Psoas muscle (tissue), 8 donors: ENCODE data around the gene HOXC12. TPM values are rescaled to one million over a fixed set of nuclear protein-coding genes. Genes with fewer than 3 reads are reported as not detected.

ENCODE experiments used
- ATAC-seq, 4 donors: fragments of 200-7000 bp; cut with Tn5 transposase; one replicate each; pipeline ENCODE4 v1.9.1; 2020; ENCODE audit warnings: moderate library complexity in 3 of 4, mild to moderate bottlenecking in 2 of 4
- DNase-seq, 2 donors: peaks; one replicate each; pipeline ENCODE4 v3.0.0-alpha.2; 2020
- H3K27ac ChIP-seq: fragments of 200-600 bp; one replicate; pipeline ENCODE4 v1.8.0; 2022
- H3K27me3 ChIP-seq, 3 donors: fragments of 200-600 bp in 1 of 3; one replicate each; pipeline versions ENCODE4 v1.6.1 to v1.8.0; 2013 to 2022; ENCODE audit warnings: low read length in 2 of 3, mild to moderate bottlenecking in 2 of 3, moderate library complexity in 1 of 3; ENCODE audit not compliant: insufficient read depth in 3 of 3
- H3K36me3 ChIP-seq, 2 donors: fragments of 200-600 bp in 1 of 2; one replicate each; pipeline versions ENCODE4 v1.6.1 to v1.8.0; 2013 to 2022; ENCODE audit warnings: low read depth in 1 of 2, mild to moderate bottlenecking in 1 of 2, moderate library complexity in 1 of 2; ENCODE audit not compliant: insufficient read depth in 1 of 2
- H3K4me1 ChIP-seq: fragments of 200-600 bp; one replicate; pipeline ENCODE4 v1.8.0; 2022
- H3K4me3 ChIP-seq: fragments of 200-600 bp; one replicate; pipeline ENCODE4 v1.8.0; 2022; ENCODE audit warnings: mild to moderate bottlenecking
- H3K9me3 ChIP-seq: fragments of 200-600 bp; one replicate; pipeline ENCODE4 v1.8.0; 2022
- CTCF ChIP-seq: fragments of 200-600 bp; IDR thresholded peaks from one replicate; pipeline ENCODE4 v1.8.0; 2022; ENCODE audit warnings: antibody characterized with exemption
- WGBS, 3 donors: extraction: QIAGEN DNeasy Blood & Tissue Kit; methylation state at CpG; one replicate each; pipeline versions ENCODE4 v1.1.6 to v1.1.7; 2013; 5-methylcytosine and 5-hydroxymethylcytosine counted together
- intact Hi-C, 2 donors: fragments of 100-400 bp; cut with DNase I; formaldehyde crosslinking; loops; one replicate each; pipeline versions ENCODE4 v1.11.0 to v1.14.2; 2022
- polyA plus RNA-seq, 3 donors: library from polyadenylated mRNA; stranded (reverse); fragments of 200-250 nt; gene quantifications; one replicate each; pipeline ENCODE4 v1.2.3, GENCODE V29; 2013
- total RNA-seq, 4 donors: library from RNA; stranded (reverse); fragmentation: NEBNext Ultra II Directional in 2 of 4; extraction: Animal tissue kit (Norgen Biotek cat#: 25700) in 2 of 4; gene quantifications; one replicate each; pipeline versions ENCODE4 v1.2.1 to v1.2.4, GENCODE V29; 2021 to 2023
- donor health status: healthy with polysubstance abuse.
- donor health status: DM: no; HTN: no; CAD: no; lungs with moderate emphysema.
- donor health status: Bipolar disorder and iron deficiency.
- donor health status: healthy.
- donor health status: DM: yes; HTN: yes; CAD: no.
- donor health status: DM: no; HTN: no; CAD: no.
- donor health status: DM: no; HTN: no; CAD: no.
- donor health status: DM: yes; HTN: yes; CAD: no.

Gene HOXC12
- total and polyA plus RNA-seq, 7 donors = under 0.01 to 0.01 TPM; not detected in 5

GRCh38 chr12:53973236-53974042 lies 18.7 kb downstream of the HOXC12 start:
- Histone ChIP-seq H3K4me1 (peaks cover 5% of the 10 kb centered on the region), H3K27ac (peak overlapping the region; percentile 71), H3K27me3 (peaks cover 0 to 75% (median 27%) of the 10 kb centered on the region in 3 donors), H3K9me3 (no peaks in the 10 kb centered on the region), H3K4me3 (peak overlapping the region; percentile 69), H3K36me3 (no peaks in the 10 kb centered on the region)
- intact Hi-C loops = no loop called here
- WGBS, 3 donors = 2 to 3% (median 3%) methylated on average over 67 to 71 of the region's 71 CpGs
- DNase-seq (peak in 1 of 2 donors; percentile 73), ATAC-seq (peak in 3 of 4 donors; percentile 53 to 65 (median 59))
- TF ChIP-seq CTCF = no peak

- DNase-seq = peak in 1 of 2 donors; percentile 83
- H3K27ac ChIP-seq = peak within 1 kb of the TSS; percentile 71
- H3K4me3 ChIP-seq = peak within 1 kb of the TSS; percentile 69
- H3K9me3 ChIP-seq = no peaks in the 10 kb centered on the region
- peaks cover 0 to 75% (median 31%) of the 10 kb centered on the region in 3 donors for H3K27me3 ChIP-seq
- no peak for TF ChIP-seq CTCF
- intact Hi-C loops = no loop called here
- H3K36me3 ChIP-seq = no peaks in the 10 kb centered on the region
- ATAC-seq = peak; percentile 32 to 65 (median 52)
- peaks cover 5% of the 10 kb centered on the region for H3K4me1 ChIP-seq
- WGBS, 3 donors = 0 to 2% (median 1%) methylated on average over 41 to 63 of the region's 63 CpGs
Measured at GRCh38 chr12:53974084-53975063, 19.7 kb downstream of the HOXC12 start, which contains the start of gene HOTAIR. Gene HOTAIR (minus strand): TSS chr12:53974954.

GRCh38 chr12:53975064-53975471 lies 20.4 kb downstream of the HOXC12 start:
- DNase-seq = no peak
- no peak for TF ChIP-seq CTCF
- no peaks in the 10 kb centered on the region for H3K36me3 ChIP-seq
- H3K27ac ChIP-seq = peak overlapping the region; percentile 71
- H3K4me3 ChIP-seq = peak overlapping the region; percentile 69
- no peaks in the 10 kb centered on the region for H3K9me3 ChIP-seq
- H3K27me3 ChIP-seq = peaks cover 0 to 69% (median 33%) of the 10 kb centered on the region in 3 donors
- peak in 2 of 4 donors; percentile 6 to 10 for ATAC-seq
- peaks cover 5% of the 10 kb centered on the region for H3K4me1 ChIP-seq
- intact Hi-C loops = no loop called here
- WGBS, 3 donors = 1 to 4% (median 1%) methylated on average over 18 to 25 of the region's 25 CpGs

- Histone ChIP-seq H3K4me3 (peak overlapping the region; percentile 69), H3K9me3 (no peaks in the 10 kb centered on the region), H3K4me1 (peaks cover 5% of the 10 kb centered on the region), H3K36me3 (no peaks in the 10 kb centered on the region), H3K27me3 (peaks cover 0 to 64% (median 32%) of the 10 kb centered on the region in 3 donors), H3K27ac (peak overlapping the region; percentile 71)
- no peak for ATAC-seq
- TF ChIP-seq CTCF = no peak
- peak in 1 of 2 donors; percentile 53 for DNase-seq
- 30 to 34% (median 31%) methylated on average over 31 of the region's 31 CpGs for WGBS, 3 donors
- intact Hi-C loops = loop anchor here in 1 of 2 donors (1.0 kb wide), 1 partner anchor 45 kb away; no protein-coding TSS in a partner anchor
Measured at GRCh38 chr12:53975479-53976152, 20.9 kb downstream of the HOXC12 start.
